HG02571 (cell line): ENCODE data around the gene ALKBH3.

Source experiments
- ATAC-seq: cut with Tn5 transposase; IDR thresholded peaks from one replicate; pipeline ENCODE4 v1.9.1; 2021; ENCODE audit warnings: mild to moderate bottlenecking, moderate library complexity; ENCODE audit not compliant: unreplicated experiment

The ALKBH3 gene

GRCh38 chr11:43936076-43936475 is 55.4 kb downstream of the ALKBH3 start:
- ATAC-seq: no peak

- no peak for ATAC-seq
These were observed 57.1 kb downstream of the ALKBH3 start for GRCh38 chr11:43937434-43938411.

- no peak for ATAC-seq
These were observed 60.8 kb downstream of the ALKBH3 start for GRCh38 chr11:43941257-43941994.

- no peak for ATAC-seq
These were observed 62.2 kb downstream of the ALKBH3 start for GRCh38 chr11:43942662-43943371.

GRCh38 chr11:43943372-43943930 is 62.8 kb downstream of the ALKBH3 start:
- ATAC-seq: no peak

- ATAC-seq: no peak
These were observed 63.5 kb downstream of the ALKBH3 start for GRCh38 chr11:43943931-43944751.

GRCh38 chr11:43944761-43945311 is 64.2 kb downstream of the ALKBH3 start:
- no peak for ATAC-seq

- ATAC-seq: no peak
These were observed 66.4 kb downstream of the ALKBH3 start for GRCh38 chr11:43947003-43947500.

GRCh38 chr11:43947815-43948214 is 67.2 kb downstream of the ALKBH3 start:
- no peak for ATAC-seq

- ATAC-seq: no peak
These were observed 68.0 kb downstream of the ALKBH3 start for GRCh38 chr11:43948341-43949225.

- ATAC-seq: no peak
These were observed 69.8 kb downstream of the ALKBH3 start for GRCh38 chr11:43950311-43950855.

GRCh38 chr11:43951231-43951630 is 70.6 kb downstream of the ALKBH3 start:
- no peak for ATAC-seq

GRCh38 chr11:43952020-43952400 is 71.4 kb downstream of the ALKBH3 start:
- ATAC-seq: no peak

- no peak for ATAC-seq
These were observed 72.0 kb downstream of the ALKBH3 start for GRCh38 chr11:43952401-43953342.

GRCh38 chr11:43953521-43953920 is 72.9 kb downstream of the ALKBH3 start:
- ATAC-seq: no peak

GRCh38 chr11:43954241-43954640 is 73.6 kb downstream of the ALKBH3 start:
- ATAC-seq: no peak
